Epithelial cell of proximal tubule (primary cell): ENCODE results near the gene PHTF2. TPM values are rescaled to one million over a fixed set of nuclear protein-coding genes. Genes with fewer than 3 reads are reported as not detected.

ENCODE experiments used
- DNase-seq: peaks from one replicate; pipeline ENCODE4 v3.0.0-alpha.2; 2011; ENCODE audit warnings: low read depth
- H3K4me3 ChIP-seq: 2 replicates; pipeline ENCODE4 v1.5.1; 2011; ENCODE audit warnings: low read depth, mild to moderate bottlenecking, low read length
- CTCF ChIP-seq: conservative IDR thresholded peaks from 2 replicates; pipeline ENCODE4 v1.5.1; 2012; ENCODE audit warnings: low read depth, mild to moderate bottlenecking, low read length
- total RNA-seq: library from RNA; depleted of rRNA; stranded (reverse); fragments of >200 nt; gene quantifications from 2 replicates; pipeline ENCODE4 v1.2.3, GENCODE V29; 2015

Gene PHTF2
- total RNA-seq, 1 donor from 2014 or later, result 7.7 TPM

GRCh38 chr7:77765481-77765880 lies 33.1 kb upstream of the PHTF2 start:
- DNase-seq, result no peak
- no peak overlapping the region for H3K4me3 ChIP-seq
- no peak for TF ChIP-seq CTCF

GRCh38 chr7:77765906-77766800 lies 32.4 kb upstream of the PHTF2 start:
- H3K4me3 ChIP-seq, result no peak overlapping the region
- TF ChIP-seq CTCF, result no peak
- DNase-seq, result no peak

- TF ChIP-seq CTCF, result no peak
- no peak overlapping the region for H3K4me3 ChIP-seq
- DNase-seq, result no peak
These were observed 31.6 kb upstream of the PHTF2 start for GRCh38 chr7:77766801-77767605.

GRCh38 chr7:77770316-77770715 lies 28.3 kb upstream of the PHTF2 start:
- TF ChIP-seq CTCF, result no peak
- H3K4me3 ChIP-seq, result no peak overlapping the region
- DNase-seq, result no peak

GRCh38 chr7:77771901-77772300 lies 26.7 kb upstream of the PHTF2 start:
- H3K4me3 ChIP-seq, result no peak overlapping the region
- DNase-seq, result no peak
- no peak for TF ChIP-seq CTCF

GRCh38 chr7:77778535-77778934 lies 20.0 kb upstream of the PHTF2 start:
- no peak overlapping the region for H3K4me3 ChIP-seq
- no peak for TF ChIP-seq CTCF

More at GRCh38 chr7:77778535-77778934, 20.0 kb upstream of the PHTF2 start:
- no peak for DNase-seq
